SK-N-MC (cell line): ENCODE measurements around the gene REP15.

Source experiments
- EZH2 ChIP-seq: fragments of 200-600 bp; sonication (generic); IDR thresholded peaks from one replicate; pipeline ENCODE4 v1.6.1; 2017; ENCODE audit warnings: antibody characterized with exemption
- POLR2AphosphoS5 ChIP-seq: IDR thresholded peaks from 2 replicates; pipeline ENCODE4 v1.6.1; 2012; ENCODE audit warnings: mild to moderate bottlenecking, low read depth, low read length, borderline replicate concordance

DNA sequence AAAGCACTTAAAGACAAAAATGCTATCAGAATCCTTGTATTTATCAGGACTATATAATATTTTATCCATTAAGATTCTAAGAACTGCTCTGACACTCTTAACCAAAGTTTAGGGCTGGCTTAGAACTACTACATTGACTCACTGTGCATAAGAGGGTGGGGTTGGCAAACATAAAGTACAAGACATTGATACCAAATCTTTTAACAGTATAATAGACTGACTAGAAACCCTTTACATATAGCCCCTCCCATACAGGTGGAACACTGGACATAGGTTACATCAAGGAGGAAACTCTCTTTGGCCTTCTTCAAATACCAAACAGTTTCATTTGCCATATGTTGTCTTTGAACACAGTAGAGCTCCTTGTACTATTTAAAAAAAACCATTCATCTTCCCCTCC is 15.6 kb upstream of the REP15 start:
- no peak for TF ChIP-seq POLR2AphosphoS5
- TF ChIP-seq EZH2 = no peak
